Measurements from ENCODE around the gene USP37.

DNA sequence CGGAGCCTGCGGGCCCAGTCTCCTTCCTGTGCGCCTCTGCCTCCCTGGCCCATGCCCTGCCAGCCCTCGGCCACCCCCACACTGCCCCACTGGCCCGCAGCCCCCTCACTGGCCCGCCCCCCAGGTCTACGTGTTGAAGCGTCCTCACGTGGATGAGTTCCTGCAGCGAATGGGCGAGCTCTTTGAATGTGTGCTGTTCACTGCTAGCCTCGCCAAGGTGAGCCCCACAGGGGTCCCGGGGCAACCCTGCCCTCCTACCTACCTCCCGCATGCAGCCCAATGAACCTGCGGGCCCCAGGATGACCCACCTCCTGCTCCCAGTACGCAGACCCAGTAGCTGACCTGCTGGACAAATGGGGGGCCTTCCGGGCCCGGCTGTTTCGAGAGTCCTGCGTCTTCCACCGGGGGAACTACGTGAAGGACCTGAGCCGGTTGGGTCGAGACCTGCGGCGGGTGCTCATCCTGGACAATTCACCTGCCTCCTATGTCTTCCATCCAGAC is 165.2 kb downstream of the USP37 start:
- TF ChIP-seq, protein P1, sequence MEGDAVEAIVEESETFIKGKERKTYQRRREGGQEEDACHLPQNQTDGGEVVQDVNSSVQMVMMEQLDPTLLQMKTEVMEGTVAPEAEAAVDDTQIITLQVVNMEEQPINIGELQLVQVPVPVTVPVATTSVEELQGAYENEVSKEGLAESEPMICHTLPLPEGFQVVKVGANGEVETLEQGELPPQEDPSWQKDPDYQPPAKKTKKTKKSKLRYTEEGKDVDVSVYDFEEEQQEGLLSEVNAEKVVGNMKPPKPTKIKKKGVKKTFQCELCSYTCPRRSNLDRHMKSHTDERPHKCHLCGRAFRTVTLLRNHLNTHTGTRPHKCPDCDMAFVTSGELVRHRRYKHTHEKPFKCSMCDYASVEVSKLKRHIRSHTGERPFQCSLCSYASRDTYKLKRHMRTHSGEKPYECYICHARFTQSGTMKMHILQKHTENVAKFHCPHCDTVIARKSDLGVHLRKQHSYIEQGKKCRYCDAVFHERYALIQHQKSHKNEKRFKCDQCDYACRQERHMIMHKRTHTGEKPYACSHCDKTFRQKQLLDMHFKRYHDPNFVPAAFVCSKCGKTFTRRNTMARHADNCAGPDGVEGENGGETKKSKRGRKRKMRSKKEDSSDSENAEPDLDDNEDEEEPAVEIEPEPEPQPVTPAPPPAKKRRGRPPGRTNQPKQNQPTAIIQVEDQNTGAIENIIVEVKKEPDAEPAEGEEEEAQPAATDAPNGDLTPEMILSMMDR (IDR thresholded peaks at IDR 0.05; ENCODE audit: low read depth, low read length, poor library complexity, severe bottlenecking), result no peak
- TF ChIP-seq EZH2phosphoT487 (IDR thresholded peaks at IDR 0.05; ENCODE audit: borderline replicate concordance, low read length), result no peak

All from DOHH2 (cell line).